Esophagus muscularis mucosa (tissue), 3 donors: Measurements from ENCODE around the gene FHDC1.

Experiments
- POLR2A ChIP-seq: fragments of 450-650 bp; IDR thresholded peaks from one replicate; pipeline ENCODE4 v1.6.1; 2017; ENCODE audit warnings: antibody characterized with exemption, moderate library complexity, mild to moderate bottlenecking, low read depth
- TF ChIP-seq, protein P1 (sequence below), 3 experiments: fragments of 200-600 bp in 2 of 3; fragments of 450-650 bp in 1 of 3; sonication (generic) in 2 of 3; IDR thresholded peaks; one replicate each; pipeline ENCODE4 v1.5.1; 2017 to 2019; ENCODE audit warnings: antibody characterized with exemption in 3 of 3, mild to moderate bottlenecking in 2 of 3, moderate library complexity in 1 of 3

DNA sequence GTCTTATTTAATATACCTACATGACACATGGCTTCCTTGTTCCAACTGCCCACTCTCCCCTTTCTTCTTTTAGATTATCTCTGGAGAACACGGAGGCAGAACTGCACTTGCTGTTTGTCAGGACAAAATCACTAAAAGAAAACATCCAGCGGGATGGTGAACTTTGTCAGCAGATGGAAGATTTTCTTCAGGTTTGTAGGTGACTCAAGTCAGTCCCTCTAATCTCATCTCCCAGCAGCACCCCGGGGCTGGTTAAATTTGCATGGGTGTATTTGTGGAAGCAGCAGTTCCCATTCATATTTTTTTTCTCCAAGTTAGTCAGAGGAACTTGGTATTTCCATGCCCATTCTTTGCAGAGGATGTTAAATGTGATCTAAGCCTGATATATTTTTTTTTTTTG is 31.8 kb downstream of the FHDC1 start:
- TF ChIP-seq, protein P1, sequence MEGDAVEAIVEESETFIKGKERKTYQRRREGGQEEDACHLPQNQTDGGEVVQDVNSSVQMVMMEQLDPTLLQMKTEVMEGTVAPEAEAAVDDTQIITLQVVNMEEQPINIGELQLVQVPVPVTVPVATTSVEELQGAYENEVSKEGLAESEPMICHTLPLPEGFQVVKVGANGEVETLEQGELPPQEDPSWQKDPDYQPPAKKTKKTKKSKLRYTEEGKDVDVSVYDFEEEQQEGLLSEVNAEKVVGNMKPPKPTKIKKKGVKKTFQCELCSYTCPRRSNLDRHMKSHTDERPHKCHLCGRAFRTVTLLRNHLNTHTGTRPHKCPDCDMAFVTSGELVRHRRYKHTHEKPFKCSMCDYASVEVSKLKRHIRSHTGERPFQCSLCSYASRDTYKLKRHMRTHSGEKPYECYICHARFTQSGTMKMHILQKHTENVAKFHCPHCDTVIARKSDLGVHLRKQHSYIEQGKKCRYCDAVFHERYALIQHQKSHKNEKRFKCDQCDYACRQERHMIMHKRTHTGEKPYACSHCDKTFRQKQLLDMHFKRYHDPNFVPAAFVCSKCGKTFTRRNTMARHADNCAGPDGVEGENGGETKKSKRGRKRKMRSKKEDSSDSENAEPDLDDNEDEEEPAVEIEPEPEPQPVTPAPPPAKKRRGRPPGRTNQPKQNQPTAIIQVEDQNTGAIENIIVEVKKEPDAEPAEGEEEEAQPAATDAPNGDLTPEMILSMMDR (IDR thresholded peaks at IDR 0.05) = no peak
- no peak for TF ChIP-seq POLR2A
